HG02884 (cell line): Measurements from ENCODE around the gene MARCHF9.
A peak's percentile ranks its signal among the peaks of the same experiment; 100 is the strongest.
"Not testable (repeated sequence)": the region's sequence is repeated elsewhere in the genome, so short reads cannot be mapped to it uniquely, and the experiment has no call there.

Experiments
- ATAC-seq: cut with Tn5 transposase; IDR thresholded peaks from one replicate; pipeline ENCODE4 v1.9.1; 2021; ENCODE audit warnings: mild to moderate bottlenecking, moderate library complexity; ENCODE audit not compliant: unreplicated experiment

Gene MARCHF9

GRCh38 chr12:57766464-57767304 lies 11.8 kb downstream of the MARCHF9 start, which contains the start of gene CYP27B1:
Gene CYP27B1 (minus strand): TSS chr12:57767078. CDS start chr12:57767041, 37 bp downstream.
- no peak for ATAC-seq

GRCh38 chr12:57767305-57767698 lies 12.4 kb downstream of the MARCHF9 start:
- no peak for ATAC-seq

- no peak for ATAC-seq
Measured at GRCh38 chr12:57767876-57768275, 13.0 kb downstream of the MARCHF9 start.

GRCh38 chr12:57769594-57769993 lies 14.7 kb downstream of the MARCHF9 start:
- ATAC-seq = no peak

- ATAC-seq = no peak
Measured at GRCh38 chr12:57770734-57771133, 15.8 kb downstream of the MARCHF9 start.

GRCh38 chr12:57771236-57771872 lies 16.5 kb downstream of the MARCHF9 start:
- ATAC-seq = peak; percentile 75

GRCh38 chr12:57771873-57772428 lies 17.0 kb downstream of the MARCHF9 start, which contains the start of gene METTL1:
Gene METTL1 (minus strand): TSS chr12:57772105. CDS start chr12:57772083, 22 bp downstream.
- peak; percentile 70 for ATAC-seq

- peak; percentile 8 for ATAC-seq
Measured at GRCh38 chr12:57772429-57773322, 17.8 kb downstream of the MARCHF9 start, which contains the start of gene EEF1AKMT3. Gene EEF1AKMT3 (plus strand): TSS chr12:57772614. CDS start chr12:57772725, 111 bp downstream.

GRCh38 chr12:57774634-57775033 lies 19.7 kb downstream of the MARCHF9 start:
- ATAC-seq = not testable (repeated sequence)

- no peak for ATAC-seq
Measured at GRCh38 chr12:57775044-57775443, 20.1 kb downstream of the MARCHF9 start.

GRCh38 chr12:57775563-57776246 lies 20.8 kb downstream of the MARCHF9 start:
- no peak for ATAC-seq

- no peak for ATAC-seq
Measured at GRCh38 chr12:57776247-57776587, 21.3 kb downstream of the MARCHF9 start.

- no peak for ATAC-seq
Measured at GRCh38 chr12:57777367-57777766, 22.5 kb downstream of the MARCHF9 start.

- no peak for ATAC-seq
Measured at GRCh38 chr12:57777911-57778310, 23.0 kb downstream of the MARCHF9 start.

- no peak for ATAC-seq
Measured at GRCh38 chr12:57779736-57780135, 24.8 kb downstream of the MARCHF9 start.

- no peak for ATAC-seq
Measured at GRCh38 chr12:57780284-57780897, 25.5 kb downstream of the MARCHF9 start.

- no peak for ATAC-seq
Measured at GRCh38 chr12:57781244-57781643, 26.3 kb downstream of the MARCHF9 start.

GRCh38 chr12:57781801-57782200 lies 26.9 kb downstream of the MARCHF9 start:
- no peak for ATAC-seq

GRCh38 chr12:57782243-57782607 lies 27.3 kb downstream of the MARCHF9 start:
- ATAC-seq = peak; percentile 20
